HUES6 (cell line): ENCODE results near the gene LAMB4.
A peak's percentile ranks its signal among the peaks of the same experiment; 100 is the strongest.

Experiments
- H3K27ac ChIP-seq: 2 replicates; pipeline ENCODE4 v1.7.0; 2013; ENCODE audit warnings: low read depth, mild to moderate bottlenecking, low read length, inconsistent platforms
- H3K27me3 ChIP-seq: 2 replicates; pipeline ENCODE4 v1.6.1; 2013; ENCODE audit warnings: low read length; ENCODE audit not compliant: control insufficient read depth, insufficient read depth
- H3K36me3 ChIP-seq: 2 replicates; pipeline ENCODE4 v1.6.1; 2013; ENCODE audit warnings: low read length; ENCODE audit not compliant: control insufficient read depth, insufficient read depth
- H3K4me1 ChIP-seq: 2 replicates; pipeline ENCODE4 v1.6.1; 2013; ENCODE audit warnings: low read length; ENCODE audit not compliant: control insufficient read depth, insufficient read depth
- H3K4me3 ChIP-seq: 2 replicates; pipeline ENCODE4 v1.5.1; 2013; ENCODE audit warnings: low read depth, low read length
- H3K9ac ChIP-seq: one replicate; pipeline ENCODE4 v1.6.1; 2013; ENCODE audit warnings: mild to moderate bottlenecking, low read length
- H3K9me3 ChIP-seq: 2 replicates; pipeline ENCODE4 v1.6.1; 2013; ENCODE audit warnings: low read depth, low read length; ENCODE audit not compliant: control insufficient read depth, insufficient read depth

Gene LAMB4

DNA sequence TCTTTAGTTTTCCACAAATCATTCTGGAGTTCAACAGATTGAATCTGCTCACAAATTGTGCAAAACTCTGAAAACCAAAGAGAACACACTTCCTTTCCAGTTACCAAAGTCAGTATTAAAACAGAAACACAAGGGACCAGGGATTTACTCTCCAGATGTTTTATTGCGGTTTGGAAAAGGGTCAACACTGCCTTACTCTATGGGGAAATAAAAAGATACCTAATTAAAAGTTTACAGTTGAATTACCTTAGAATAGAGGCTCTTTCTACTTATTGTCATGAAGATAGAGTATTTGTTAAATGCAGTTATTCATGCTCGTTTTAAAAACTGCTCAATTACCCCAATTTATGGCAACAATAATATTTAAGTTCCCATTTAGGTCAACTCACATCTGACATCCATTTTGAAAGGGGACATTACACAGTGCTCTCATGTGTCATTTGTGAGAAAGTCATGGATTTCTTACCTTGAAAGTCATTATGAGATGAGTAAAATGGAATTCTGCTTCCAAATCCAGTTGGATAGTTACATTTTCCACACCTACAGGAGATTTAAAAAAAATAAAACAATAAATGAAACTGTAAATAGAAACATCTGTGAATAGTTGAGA lies 135.6 kb downstream of the LAMB4 start:
- Histone ChIP-seq H3K4me1 (peaks cover 17% of the 10 kb centered on the region), H3K27ac (peak overlapping the region; percentile 71; the same call in 1 of the 2 replicates), H3K9me3 (no peaks in the 10 kb centered on the region), H3K36me3 (peaks cover 58% of the 10 kb centered on the region), H3K9ac (no peak overlapping the region), H3K27me3 (no peaks in the 10 kb centered on the region), H3K4me3 (no peak overlapping the region)

- Histone ChIP-seq H3K9ac (no peak overlapping the region), H3K9me3 (no peaks in the 10 kb centered on the region), H3K27me3 (no peaks in the 10 kb centered on the region), H3K36me3 (peaks cover 63% of the 10 kb centered on the region), H3K4me1 (peaks cover 17% of the 10 kb centered on the region), H3K4me3 (no peak overlapping the region), H3K27ac (no peak overlapping the region)
These were observed 136.3 kb downstream of the LAMB4 start for GRCh38 chr7:107993891-107994291.

GRCh38 chr7:107989618-107990373 lies 140.4 kb downstream of the LAMB4 start:
- no peak overlapping the region for H3K27ac ChIP-seq
- no peak overlapping the region for H3K9ac ChIP-seq
- H3K36me3 ChIP-seq, result peaks cover 76% of the 10 kb centered on the region
- H3K4me3 ChIP-seq, result no peak overlapping the region
- H3K9me3 ChIP-seq, result no peaks in the 10 kb centered on the region
- no peaks in the 10 kb centered on the region for H3K27me3 ChIP-seq
- peaks cover 2% of the 10 kb centered on the region; the same call in 1 of the 2 replicates for H3K4me1 ChIP-seq

DNA sequence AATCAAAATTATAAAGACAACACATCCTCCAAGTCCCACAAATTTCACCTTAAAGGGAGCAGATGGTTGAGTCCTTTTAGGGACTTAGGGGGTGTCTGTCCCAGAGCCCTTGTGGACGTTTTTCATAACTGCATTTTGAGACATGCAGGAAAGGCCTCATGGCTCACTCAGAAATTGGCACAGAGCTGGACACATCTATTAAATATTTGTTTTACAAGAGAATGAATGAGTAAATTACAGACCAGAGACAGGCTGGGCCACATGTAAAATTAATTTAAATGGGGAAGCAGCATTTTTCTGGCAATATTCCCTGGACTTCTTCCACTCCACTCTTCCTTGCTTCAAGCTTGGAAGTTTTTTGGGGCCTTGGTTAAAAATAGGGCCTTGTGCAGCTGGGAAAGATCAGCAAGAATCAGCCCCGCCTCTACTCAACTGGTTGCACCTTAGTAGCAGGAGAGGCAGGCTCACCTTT lies 147.2 kb downstream of the LAMB4 start:
- H3K27me3 ChIP-seq, result no peaks in the 10 kb centered on the region
- H3K9ac ChIP-seq, result no peak overlapping the region
- H3K9me3 ChIP-seq, result no peaks in the 10 kb centered on the region
- H3K4me1 ChIP-seq, result no peaks in the 10 kb centered on the region
- no peak overlapping the region for H3K4me3 ChIP-seq
- peaks cover 77% of the 10 kb centered on the region for H3K36me3 ChIP-seq
- no peak overlapping the region for H3K27ac ChIP-seq

DNA sequence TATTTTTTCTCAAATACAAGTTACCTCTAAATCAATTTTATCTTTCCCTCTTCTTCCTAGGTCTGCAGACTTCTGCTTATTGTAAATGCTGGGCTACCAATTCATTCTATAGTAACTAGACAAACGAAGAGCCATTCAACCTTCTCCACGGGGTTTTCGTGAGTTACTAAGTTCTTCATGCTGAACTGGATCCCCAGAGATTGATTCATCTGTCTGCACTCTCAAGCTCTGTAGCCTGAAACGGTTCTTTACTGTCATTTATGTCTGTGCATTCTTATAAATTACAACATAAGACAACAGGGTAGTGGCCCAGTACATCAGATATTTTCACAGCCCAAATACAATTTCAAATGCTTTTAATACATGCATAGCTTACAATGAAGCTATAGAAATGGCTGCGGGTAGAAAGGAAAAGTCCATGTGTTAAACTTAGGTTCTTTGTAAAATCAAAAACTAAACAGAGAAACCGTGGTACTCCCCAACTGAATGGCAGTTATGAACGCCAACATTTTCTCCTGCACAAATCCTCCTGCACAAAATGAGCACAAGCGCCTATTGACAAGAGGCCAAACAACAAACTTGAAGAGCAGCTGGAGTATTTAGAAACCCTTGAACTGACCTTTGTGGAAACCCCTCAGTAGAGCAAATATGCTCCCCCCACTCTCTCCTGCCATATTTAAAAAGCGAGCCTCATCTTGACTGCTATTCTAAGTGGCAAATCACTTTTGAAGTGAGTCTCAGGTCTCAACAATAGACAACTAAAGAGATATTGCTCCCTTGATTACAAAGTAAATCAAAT lies 147.9 kb downstream of the LAMB4 start:
- H3K27ac ChIP-seq, result no peak overlapping the region
- no peak overlapping the region for H3K4me3 ChIP-seq
- peaks cover 77% of the 10 kb centered on the region for H3K36me3 ChIP-seq
- no peaks in the 10 kb centered on the region for H3K9me3 ChIP-seq
- H3K27me3 ChIP-seq, result no peaks in the 10 kb centered on the region
- peaks cover 4% of the 10 kb centered on the region; the same call in 1 of the 2 replicates for H3K4me1 ChIP-seq
- H3K9ac ChIP-seq, result no peak overlapping the region

DNA sequence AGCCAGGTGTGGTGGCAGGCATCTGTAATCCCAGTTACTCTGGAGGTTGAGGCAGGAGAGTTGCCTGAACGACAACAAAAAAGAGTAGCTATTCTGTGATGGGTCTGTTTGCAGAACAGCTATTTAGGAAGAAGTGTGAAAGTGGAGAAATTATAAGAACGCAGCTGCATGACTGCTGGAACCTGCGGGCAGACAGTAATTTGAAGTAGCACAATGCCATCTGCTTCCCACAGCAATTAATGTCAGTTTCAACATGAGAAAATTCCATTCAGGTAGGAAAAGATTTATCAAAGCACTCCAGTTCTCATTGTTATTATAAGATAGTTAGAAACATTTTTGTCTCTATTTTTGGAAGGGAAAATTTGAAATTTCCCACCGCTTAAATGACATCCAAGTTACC lies 148.7 kb downstream of the LAMB4 start:
- Histone ChIP-seq H3K9me3 (no peaks in the 10 kb centered on the region), H3K27ac (no peak overlapping the region), H3K4me1 (peaks cover 9% of the 10 kb centered on the region; the same call in 1 of the 2 replicates), H3K27me3 (no peaks in the 10 kb centered on the region), H3K4me3 (no peak overlapping the region), H3K36me3 (peaks cover 76% of the 10 kb centered on the region), H3K9ac (no peak overlapping the region)

DNA sequence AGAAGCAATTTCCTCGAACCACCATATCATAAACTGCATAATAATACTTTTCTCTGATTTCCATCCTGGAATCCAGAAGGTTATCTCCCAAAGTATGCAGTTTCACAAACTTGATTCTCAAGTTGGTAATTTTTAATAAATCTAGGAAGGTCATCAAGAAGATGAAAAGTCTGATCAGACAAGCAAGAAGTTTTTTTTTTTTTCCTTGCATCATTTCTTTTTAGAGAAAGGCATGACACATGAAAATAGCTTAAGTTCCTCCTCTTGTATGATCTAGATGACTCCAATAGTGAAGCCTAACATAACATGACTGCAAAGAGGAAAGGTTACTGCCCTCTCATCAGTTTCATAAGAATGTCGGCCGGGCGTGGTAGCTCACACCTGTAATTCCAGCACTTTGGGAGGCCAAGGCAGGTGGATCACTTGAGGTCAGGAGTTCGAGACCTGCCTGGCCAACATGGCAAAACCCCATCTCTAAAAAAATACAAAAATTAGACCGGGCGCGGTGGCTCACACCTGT lies 149.4 kb downstream of the LAMB4 start:
- no peaks in the 10 kb centered on the region for H3K9me3 ChIP-seq
- peaks cover 78% of the 10 kb centered on the region for H3K36me3 ChIP-seq
- H3K4me3 ChIP-seq, result no peak overlapping the region
- peaks cover 9% of the 10 kb centered on the region for H3K4me1 ChIP-seq
- no peak overlapping the region for H3K27ac ChIP-seq
- no peaks in the 10 kb centered on the region for H3K27me3 ChIP-seq
- H3K9ac ChIP-seq, result no peak overlapping the region

GRCh38 chr7:107980171-107980570 lies 150.0 kb downstream of the LAMB4 start:
- no peaks in the 10 kb centered on the region for H3K9me3 ChIP-seq
- no peak overlapping the region for H3K9ac ChIP-seq
- no peak overlapping the region for H3K27ac ChIP-seq
- peaks cover 15% of the 10 kb centered on the region for H3K4me1 ChIP-seq
- peaks cover 83% of the 10 kb centered on the region for H3K36me3 ChIP-seq
- no peak overlapping the region for H3K4me3 ChIP-seq
- no peaks in the 10 kb centered on the region for H3K27me3 ChIP-seq

DNA sequence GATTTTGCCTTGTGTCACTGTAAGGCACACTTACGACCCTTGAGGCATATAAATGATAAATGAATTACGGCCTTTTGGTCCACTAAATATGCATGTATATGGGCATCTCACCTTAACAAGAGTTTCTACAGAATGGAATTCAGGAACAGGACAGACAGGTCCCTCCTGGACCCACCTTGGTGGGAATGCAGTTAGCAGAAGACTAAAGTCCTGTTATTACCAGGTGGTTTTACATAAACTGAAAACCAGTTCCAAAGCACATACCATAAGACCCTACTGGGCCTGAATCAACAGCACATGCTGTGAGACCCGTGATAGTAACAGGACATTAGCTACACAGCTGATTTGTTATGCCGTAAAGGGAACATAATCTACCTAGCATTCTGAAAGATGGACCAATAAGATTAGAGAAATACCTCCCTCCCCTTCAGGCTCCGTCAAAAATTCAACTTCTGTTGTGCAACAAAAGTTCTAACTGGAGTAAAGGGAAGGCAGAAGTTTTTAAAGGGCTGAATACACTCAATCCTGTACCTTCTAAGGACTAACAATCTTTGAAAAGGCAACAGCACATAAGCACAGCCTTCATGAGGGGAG lies 151.2 kb downstream of the LAMB4 start:
- no peak overlapping the region for H3K9ac ChIP-seq
- no peaks in the 10 kb centered on the region for H3K9me3 ChIP-seq
- peaks cover 16% of the 10 kb centered on the region for H3K4me1 ChIP-seq
- no peaks in the 10 kb centered on the region for H3K27me3 ChIP-seq
- H3K36me3 ChIP-seq, result peaks cover 81% of the 10 kb centered on the region
- no peak overlapping the region for H3K4me3 ChIP-seq
- no peak overlapping the region for H3K27ac ChIP-seq

DNA sequence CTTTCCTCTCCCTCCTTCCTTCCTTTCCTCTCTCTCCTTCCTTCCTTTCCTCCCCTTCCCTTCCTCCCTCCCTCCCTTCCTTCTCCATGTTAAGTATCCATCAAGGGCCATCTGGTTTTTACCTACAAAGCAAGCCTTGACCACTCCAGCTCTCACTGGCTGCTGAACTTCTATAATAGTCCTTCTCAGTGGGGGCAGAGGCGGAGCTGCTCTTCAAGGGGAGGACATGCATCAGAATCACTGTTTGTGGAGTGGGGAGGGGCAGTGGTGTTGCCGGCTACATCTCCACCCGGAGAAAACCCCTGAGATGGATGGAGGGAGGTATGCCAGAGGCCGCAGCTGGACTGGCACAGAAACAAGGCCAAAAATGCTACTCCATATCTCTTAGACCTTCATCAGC lies 153.1 kb downstream of the LAMB4 start:
- no peaks in the 10 kb centered on the region for H3K27me3 ChIP-seq
- H3K4me1 ChIP-seq, result peaks cover 16% of the 10 kb centered on the region
- no peaks in the 10 kb centered on the region for H3K9me3 ChIP-seq
- H3K27ac ChIP-seq, result no peak overlapping the region
- no peak overlapping the region for H3K4me3 ChIP-seq
- H3K9ac ChIP-seq, result no peak overlapping the region
- peaks cover 82% of the 10 kb centered on the region for H3K36me3 ChIP-seq
